Measurements from ENCODE around the gene CRYBG1.

Gene CRYBG1

GRCh38 chr6:106440546-106440945 is 80.0 kb downstream of the CRYBG1 start:
- TF ChIP-seq ZFX (IDR thresholded peaks at IDR 0.05): no peak
- no peak for TF ChIP-seq CTCF (conservative IDR thresholded peaks at IDR 0.05)
- no peak overlapping the region for H3K27ac ChIP-seq

DNA sequence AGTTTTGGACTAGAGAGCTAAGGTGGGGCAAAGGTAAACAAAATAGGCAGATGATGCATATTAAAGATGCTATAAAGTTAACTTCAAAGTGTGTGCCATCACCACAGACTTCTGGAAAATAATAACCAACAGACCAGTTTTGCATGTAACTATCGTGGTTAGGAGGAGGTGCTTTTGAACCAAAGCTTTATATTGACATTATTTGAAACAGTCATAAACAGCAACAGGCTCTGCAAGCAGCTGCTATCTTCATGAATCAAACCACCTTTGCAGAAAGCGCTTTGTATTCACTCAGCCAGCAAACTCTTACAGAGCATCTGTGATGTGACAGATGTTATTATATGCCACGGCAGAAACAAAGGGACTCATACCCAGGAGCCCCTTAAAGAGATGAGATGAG is 81.9 kb downstream of the CRYBG1 start:
- TF ChIP-seq CTCF (conservative IDR thresholded peaks at IDR 0.05) (no peak), ZFX (IDR thresholded peaks at IDR 0.05) (no peak)
- H3K27ac ChIP-seq: no peak overlapping the region

DNA sequence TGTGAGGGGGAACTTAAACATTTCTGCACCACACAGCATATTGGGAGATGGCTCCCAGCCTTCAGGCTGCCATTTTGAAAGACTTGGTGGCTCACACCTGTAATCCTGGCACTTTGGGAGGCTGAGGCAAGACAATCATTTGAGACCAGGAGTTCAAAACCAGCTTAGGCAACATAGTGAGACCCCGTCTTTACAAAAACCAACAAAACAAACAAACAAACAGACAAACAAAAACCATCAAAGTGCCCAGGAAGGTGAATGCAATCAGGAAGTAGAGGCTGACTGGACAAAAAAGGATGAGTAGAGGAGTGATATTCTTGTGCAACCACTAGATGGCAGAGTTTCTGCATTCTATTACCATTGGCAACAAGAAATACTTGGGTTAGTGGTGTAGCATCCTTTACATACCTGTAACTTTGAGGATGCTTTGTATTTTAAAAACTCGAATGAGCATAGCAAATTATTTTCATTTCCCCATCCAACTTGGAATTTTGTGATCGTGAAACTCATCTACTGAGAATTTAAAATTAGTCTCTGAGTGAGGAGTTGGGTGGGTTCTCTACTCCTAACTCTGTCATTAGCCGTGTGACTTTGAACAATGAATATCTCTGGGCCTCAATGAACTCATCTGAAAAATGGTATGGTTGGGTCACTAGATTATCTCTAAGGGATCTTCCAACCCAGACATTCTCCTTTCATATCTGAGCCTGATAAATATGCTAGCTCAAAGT is 84.4 kb downstream of the CRYBG1 start:
- TF ChIP-seq CTCF (conservative IDR thresholded peaks at IDR 0.05): peak; percentile 82
- no peak for TF ChIP-seq ZFX (IDR thresholded peaks at IDR 0.05)
- H3K27ac ChIP-seq: no peak overlapping the region

DNA sequence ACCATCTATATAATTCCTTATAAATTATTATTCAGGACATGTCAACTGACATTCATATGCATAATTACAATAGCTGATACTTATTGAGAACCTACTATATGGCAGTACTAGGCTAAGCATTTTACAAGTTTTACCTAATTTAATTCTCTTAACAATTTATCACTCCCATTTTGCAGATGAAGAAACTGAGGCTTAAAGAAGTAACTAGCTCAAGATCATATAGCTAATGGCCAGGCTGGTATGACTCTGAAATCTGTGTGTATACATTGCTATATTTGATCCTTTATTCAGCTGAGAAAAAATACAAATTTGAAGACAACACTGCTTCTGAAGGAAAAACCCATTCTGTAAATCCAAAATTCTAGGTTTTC is 85.0 kb downstream of the CRYBG1 start:
- no peak for TF ChIP-seq CTCF (conservative IDR thresholded peaks at IDR 0.05)
- TF ChIP-seq ZFX (IDR thresholded peaks at IDR 0.05): no peak
- no peak overlapping the region for H3K27ac ChIP-seq

GRCh38 chr6:106446287-106446885 is 85.9 kb downstream of the CRYBG1 start:
- TF ChIP-seq CTCF (conservative IDR thresholded peaks at IDR 0.05) (peak; percentile 61), ZFX (IDR thresholded peaks at IDR 0.05) (no peak)
- no peak overlapping the region for H3K27ac ChIP-seq

GRCh38 chr6:106446983-106447382 is 86.5 kb downstream of the CRYBG1 start:
- no peak overlapping the region for H3K27ac ChIP-seq
- no peak for TF ChIP-seq CTCF (conservative IDR thresholded peaks at IDR 0.05)

GRCh38 chr6:106448000-106448426 is 87.5 kb downstream of the CRYBG1 start:
- TF ChIP-seq CTCF (conservative IDR thresholded peaks at IDR 0.05): no peak
- no peak for TF ChIP-seq ZFX (IDR thresholded peaks at IDR 0.05)
- no peak overlapping the region for H3K27ac ChIP-seq
